GM12875 (cell line): ENCODE data around the gene OTUD6A.

Experiments used
- H3K4me3 ChIP-seq: one replicate; pipeline ENCODE4 v1.5.1; 2011; ENCODE audit warnings: low read depth, low read length, control low read depth
- TF ChIP-seq, protein P1 (sequence below): IDR thresholded peaks from 2 replicates; pipeline ENCODE4 v1.5.1; 2011; ENCODE audit warnings: low read depth, mild to moderate bottlenecking, control low read depth, inconsistent platforms, low read length, moderate library complexity, borderline replicate concordance; ENCODE audit not compliant: insufficient read depth

OTUD6A gene

DNA sequence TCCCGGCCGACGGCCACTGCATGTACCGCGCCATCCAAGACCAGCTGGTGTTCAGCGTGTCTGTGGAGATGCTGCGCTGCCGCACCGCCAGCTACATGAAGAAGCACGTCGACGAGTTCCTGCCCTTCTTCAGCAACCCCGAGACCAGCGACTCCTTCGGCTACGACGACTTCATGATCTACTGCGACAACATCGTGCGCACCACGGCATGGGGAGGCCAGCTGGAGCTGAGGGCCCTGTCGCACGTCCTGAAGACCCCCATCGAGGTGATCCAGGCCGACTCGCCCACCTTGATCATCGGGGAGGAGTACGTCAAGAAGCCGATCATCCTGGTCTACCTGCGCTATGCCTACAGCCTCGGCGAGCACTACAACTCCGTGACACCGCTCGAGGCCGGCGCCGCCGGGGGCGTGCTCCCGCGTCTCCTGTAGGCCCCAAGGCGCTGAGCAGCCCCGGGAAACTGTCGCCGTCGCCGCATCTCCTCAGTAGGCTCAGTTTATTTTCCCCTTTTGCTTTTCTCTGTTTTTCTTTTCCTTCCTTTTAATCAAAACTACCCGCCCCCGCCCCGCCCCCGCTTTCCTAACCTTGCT, 799 bp downstream of the OTUD6A start:
- TF ChIP-seq, protein P1, sequence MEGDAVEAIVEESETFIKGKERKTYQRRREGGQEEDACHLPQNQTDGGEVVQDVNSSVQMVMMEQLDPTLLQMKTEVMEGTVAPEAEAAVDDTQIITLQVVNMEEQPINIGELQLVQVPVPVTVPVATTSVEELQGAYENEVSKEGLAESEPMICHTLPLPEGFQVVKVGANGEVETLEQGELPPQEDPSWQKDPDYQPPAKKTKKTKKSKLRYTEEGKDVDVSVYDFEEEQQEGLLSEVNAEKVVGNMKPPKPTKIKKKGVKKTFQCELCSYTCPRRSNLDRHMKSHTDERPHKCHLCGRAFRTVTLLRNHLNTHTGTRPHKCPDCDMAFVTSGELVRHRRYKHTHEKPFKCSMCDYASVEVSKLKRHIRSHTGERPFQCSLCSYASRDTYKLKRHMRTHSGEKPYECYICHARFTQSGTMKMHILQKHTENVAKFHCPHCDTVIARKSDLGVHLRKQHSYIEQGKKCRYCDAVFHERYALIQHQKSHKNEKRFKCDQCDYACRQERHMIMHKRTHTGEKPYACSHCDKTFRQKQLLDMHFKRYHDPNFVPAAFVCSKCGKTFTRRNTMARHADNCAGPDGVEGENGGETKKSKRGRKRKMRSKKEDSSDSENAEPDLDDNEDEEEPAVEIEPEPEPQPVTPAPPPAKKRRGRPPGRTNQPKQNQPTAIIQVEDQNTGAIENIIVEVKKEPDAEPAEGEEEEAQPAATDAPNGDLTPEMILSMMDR: no peak
- H3K4me3 ChIP-seq: no peak overlapping the region

DNA sequence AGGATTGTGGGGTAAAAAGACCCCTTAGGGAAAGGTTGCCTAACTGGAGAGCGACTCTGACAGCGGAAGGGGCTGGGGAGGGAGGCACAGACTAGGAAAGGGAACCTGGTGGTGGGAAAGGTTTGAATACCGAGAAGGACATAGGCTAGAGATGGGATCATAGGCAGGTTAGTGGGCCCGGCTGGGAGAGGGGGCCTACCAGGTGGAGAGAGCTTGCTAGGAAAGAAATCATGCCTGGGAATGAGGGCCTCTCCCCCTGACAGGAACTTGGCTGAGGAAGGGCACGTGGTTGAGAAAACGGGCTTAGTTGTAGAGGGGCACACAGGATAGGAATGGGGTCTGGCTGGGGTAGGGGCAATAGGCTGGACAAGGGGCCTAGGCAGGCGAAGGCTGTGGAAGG, 4.4 kb downstream of the OTUD6A start:
- H3K4me3 ChIP-seq: no peak overlapping the region
- TF ChIP-seq, protein P1: no peak

DNA sequence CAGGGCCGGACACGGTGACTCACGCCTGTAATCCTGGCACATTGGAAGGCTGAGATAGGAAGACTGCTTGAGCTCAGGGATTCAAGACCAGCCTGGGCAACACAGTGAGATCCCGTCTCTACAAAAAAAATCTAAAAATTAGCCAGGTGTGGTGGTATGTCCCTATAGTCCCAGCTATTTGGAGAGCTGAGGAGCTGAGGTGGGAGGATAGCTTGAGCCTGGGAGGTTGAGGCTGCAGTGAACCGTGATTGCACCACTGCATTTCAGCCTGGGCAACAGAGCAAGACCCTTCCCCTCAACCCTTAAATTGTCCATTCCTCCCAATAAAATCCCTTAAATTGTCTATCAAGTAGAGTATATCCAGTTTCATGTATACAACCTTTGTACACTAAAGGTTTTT, 17.0 kb downstream of the OTUD6A start:
- TF ChIP-seq, protein P1: no peak
- H3K4me3 ChIP-seq: no peak overlapping the region

DNA sequence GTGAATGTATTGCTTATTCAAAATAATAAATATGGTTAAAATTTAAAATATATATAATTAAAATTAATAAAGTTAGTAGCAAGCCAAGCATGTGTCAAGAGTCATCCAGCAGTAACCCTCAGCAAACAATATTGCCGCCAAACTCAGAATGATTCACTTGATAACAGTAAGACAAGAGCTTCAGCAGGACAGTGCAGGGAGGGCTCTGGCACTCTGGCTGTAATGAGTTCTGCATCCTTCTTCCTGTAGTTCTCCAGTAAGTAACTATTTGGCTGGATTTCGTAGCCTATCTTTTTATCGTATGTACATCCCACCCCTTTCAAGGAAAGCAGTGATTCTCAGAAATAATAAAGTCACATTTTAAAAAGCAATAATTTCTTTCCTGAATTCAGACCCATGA, 17.6 kb downstream of the OTUD6A start:
- TF ChIP-seq, protein P1: no peak
- no peak overlapping the region for H3K4me3 ChIP-seq

DNA sequence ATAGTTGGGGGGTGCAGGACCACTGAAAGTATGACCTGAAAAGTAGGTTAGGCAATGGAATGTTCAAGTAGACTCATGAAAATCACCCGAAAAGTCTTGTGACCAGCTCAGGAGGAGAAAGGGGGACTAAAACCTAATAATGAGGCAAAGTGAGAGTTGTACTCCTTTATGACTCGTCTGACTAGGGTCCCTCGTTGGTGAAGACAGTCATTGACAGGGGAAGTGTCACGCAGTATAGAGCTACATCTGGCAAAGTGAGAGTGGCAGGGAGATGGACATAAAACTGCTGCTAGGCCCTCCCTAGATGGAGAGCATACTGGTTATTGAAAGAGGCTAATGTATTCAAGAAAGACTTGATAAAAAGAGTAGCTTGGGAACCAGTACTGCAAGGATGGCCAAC, 20.5 kb downstream of the OTUD6A start:
- TF ChIP-seq, protein P1: no peak
- no peak overlapping the region for H3K4me3 ChIP-seq

DNA sequence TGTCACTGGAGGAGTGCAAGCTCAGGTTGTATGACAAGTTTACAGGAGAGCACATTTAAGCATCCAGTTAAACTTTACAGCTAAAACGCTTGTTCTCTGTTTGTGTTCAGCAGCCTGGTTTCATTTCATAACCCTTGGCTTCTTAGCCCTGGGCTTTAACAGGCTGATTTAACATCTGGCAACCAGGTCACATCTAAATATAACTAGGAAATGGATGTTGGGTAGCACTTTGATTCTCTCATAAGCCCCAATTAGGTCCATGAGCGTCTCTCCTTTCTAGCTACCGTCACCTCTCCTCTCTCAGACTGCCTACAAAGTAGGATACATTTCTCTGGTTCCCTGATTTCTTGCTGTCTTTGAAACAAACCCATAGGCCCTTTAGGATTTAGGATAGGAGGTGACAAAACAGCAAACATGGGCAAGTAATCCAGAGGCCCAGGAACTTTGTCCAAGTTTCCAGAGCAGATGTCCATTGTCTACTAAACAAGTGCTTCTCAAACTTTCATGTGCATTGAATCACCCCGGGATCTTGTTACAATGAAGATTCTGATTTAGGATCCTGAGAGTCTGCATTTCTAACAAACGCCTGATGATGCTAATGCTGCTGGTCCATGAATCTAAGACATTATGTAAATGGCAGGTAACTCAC, 22.5 kb downstream of the OTUD6A start:
- TF ChIP-seq, protein P1: no peak
- no peak overlapping the region for H3K4me3 ChIP-seq
